Right lobe of liver (tissue), 4 donors: ENCODE results near the gene MROH9.

Source experiments
- CTCF ChIP-seq, 4 donors: fragments of 200-600 bp in 3 of 4; fragments of 450-650 bp in 1 of 4; IDR thresholded peaks; one replicate each; pipeline versions ENCODE4 v1.5.1 to v1.8.0; 2016 to 2022; ENCODE audit warnings: antibody characterized with exemption in 4 of 4, mild to moderate bottlenecking in 2 of 4
- POLR2A ChIP-seq: fragments of 450-650 bp; IDR thresholded peaks from one replicate; pipeline ENCODE4 v1.6.1; 2017; ENCODE audit warnings: antibody characterized with exemption, mild to moderate bottlenecking
- donor health status: DM: no; HTN: no; CAD: no.
- donor health status: DM: no; HTN: no; CAD: no.
- donor health status: DM: no; HTN: yes; CAD: no.

DNA sequence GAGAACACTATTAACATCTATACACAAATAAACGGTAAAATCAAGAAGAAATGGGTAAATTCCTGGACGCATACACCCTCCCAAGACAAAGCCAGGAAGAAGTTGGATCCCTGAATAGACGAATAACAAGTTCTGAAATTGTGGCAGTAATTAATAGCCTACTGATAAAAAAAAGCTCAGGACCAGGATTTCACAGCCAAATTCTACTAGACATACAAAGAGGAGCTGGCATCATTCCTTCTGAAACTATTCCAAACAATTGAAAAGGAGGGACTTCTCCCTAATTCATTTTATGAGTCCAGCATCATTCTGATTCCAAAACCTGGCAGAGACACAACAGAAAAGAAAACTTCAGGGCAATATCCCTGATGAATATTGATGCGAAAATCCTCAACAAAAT, 84.6 kb downstream of the MROH9 start:
- TF ChIP-seq CTCF (IDR thresholded peaks at IDR 0.05) (no peak), POLR2A (no peak)
